ENCODE data around the gene TPK1. TPM values are rescaled to one million over a fixed set of nuclear protein-coding genes. Genes with fewer than 3 reads are reported as not detected.
A peak's percentile ranks its signal among the peaks of the same experiment; 100 is the strongest.

Gene TPK1
- total and polyA plus RNA-seq, 8 donors, result 1.8 to 13.0 (median 4.3) TPM

GRCh38 chr7:144594580-144594979, 241.3 kb downstream of the TPK1 start:
- H3K27me3 ChIP-seq, result no peaks in the 10 kb centered on the region
- no peak overlapping the region for H3K27ac ChIP-seq
- no peak for DNase-seq
- peaks cover 0 to 37% (median 10%) of the 10 kb centered on the region in 4 donors for H3K9me3 ChIP-seq
- H3K36me3 ChIP-seq, result no peaks in the 10 kb centered on the region
- TF ChIP-seq EP300 (IDR thresholded peaks at IDR 0.05) (no peak), POLR2A (IDR thresholded peaks at IDR 0.05) (no peak), CTCF (IDR thresholded peaks at IDR 0.05) (no peak), POLR2AphosphoS5 (IDR thresholded peaks at IDR 0.05) (no peak)
- intact Hi-C loops (cut with DNase I; ENCODE audit: low total_unique reads), result no loop called here
- no peaks in the 10 kb centered on the region for H3K4me1 ChIP-seq
- no peak overlapping the region for H3K4me3 ChIP-seq

GRCh38 chr7:144588559-144589051, 247.2 kb downstream of the TPK1 start:
- Histone ChIP-seq H3K9me3 (peaks cover 0 to 2% (median 0%) of the 10 kb centered on the region in 4 donors), H3K27me3 (no peaks in the 10 kb centered on the region), H3K4me1 (no peaks in the 10 kb centered on the region), H3K36me3 (no peaks in the 10 kb centered on the region), H3K27ac (no peak overlapping the region), H3K4me3 (no peak overlapping the region)
- peak in 1 of 2 donors; percentile 12 for DNase-seq
- WGBS, 5 donors, result 62 to 78% (median 72%) methylated on average over 4 of the region's 4 CpGs
- intact Hi-C loops (cut with DNase I; ENCODE audit: low total_unique reads), result no loop called here
- no peak for TF ChIP-seq POLR2A (IDR thresholded peaks at IDR 0.05)
- no peak for TF ChIP-seq EP300 (IDR thresholded peaks at IDR 0.05)
- TF ChIP-seq CTCF (IDR thresholded peaks at IDR 0.05), result no peak
- TF ChIP-seq POLR2AphosphoS5 (IDR thresholded peaks at IDR 0.05), result no peak

DNA sequence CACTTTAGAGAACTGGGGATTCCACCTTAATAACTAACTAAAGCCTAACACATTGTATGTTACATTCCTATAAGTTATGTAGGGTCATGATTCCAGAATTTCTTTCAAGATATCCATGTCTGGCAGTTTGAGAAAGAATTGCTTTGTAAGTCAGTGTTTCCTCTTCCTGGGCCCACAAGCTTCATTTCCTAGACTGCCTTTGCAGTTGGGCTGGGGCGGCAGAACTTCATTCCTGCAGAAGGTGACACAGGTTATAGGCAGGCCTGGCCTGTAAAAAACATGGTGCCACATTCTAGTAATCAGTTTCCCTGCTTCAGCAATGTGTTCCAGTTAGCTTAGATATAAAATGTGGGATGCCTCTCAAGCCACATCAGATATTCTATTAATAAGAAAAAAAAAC, 248.2 kb downstream of the TPK1 start:
- Histone ChIP-seq H3K9me3 (no peaks in the 10 kb centered on the region), H3K27ac (no peak overlapping the region), H3K4me1 (no peaks in the 10 kb centered on the region), H3K27me3 (no peaks in the 10 kb centered on the region), H3K4me3 (no peak overlapping the region), H3K36me3 (no peaks in the 10 kb centered on the region)
- no peak for DNase-seq
- 75 to 96% (median 90%) methylated on average over 1 of the region's 1 CpG for WGBS, 5 donors
- TF ChIP-seq POLR2A (IDR thresholded peaks at IDR 0.05), result no peak
- no peak for TF ChIP-seq EP300 (IDR thresholded peaks at IDR 0.05)
- TF ChIP-seq POLR2AphosphoS5 (IDR thresholded peaks at IDR 0.05), result no peak
- no peak for TF ChIP-seq CTCF (IDR thresholded peaks at IDR 0.05)
- intact Hi-C loops (cut with DNase I; ENCODE audit: low total_unique reads), result no loop called here

GRCh38 chr7:144584726-144585125, 251.1 kb downstream of the TPK1 start:
- no peaks in the 10 kb centered on the region for H3K27me3 ChIP-seq
- no peak for DNase-seq
- no peaks in the 10 kb centered on the region for H3K36me3 ChIP-seq
- no peaks in the 10 kb centered on the region for H3K9me3 ChIP-seq
- H3K4me3 ChIP-seq, result no peak overlapping the region
- no peaks in the 10 kb centered on the region for H3K4me1 ChIP-seq
- intact Hi-C loops (cut with DNase I; ENCODE audit: low total_unique reads), result no loop called here
- TF ChIP-seq EP300 (IDR thresholded peaks at IDR 0.05), result no peak
- no peak for TF ChIP-seq POLR2AphosphoS5 (IDR thresholded peaks at IDR 0.05)
- TF ChIP-seq POLR2A (IDR thresholded peaks at IDR 0.05), result no peak
- TF ChIP-seq CTCF (IDR thresholded peaks at IDR 0.05), result no peak
- WGBS, 5 donors, result 84 to 95% (median 94%) methylated on average over 3 of the region's 3 CpGs
- no peak overlapping the region for H3K27ac ChIP-seq
